HG03175 (cell line): ENCODE measurements around the gene PRR19.
"Not testable (repeated sequence)": the region's sequence is repeated elsewhere in the genome, so short reads cannot be mapped to it uniquely, and the experiment has no call there.

Experiments used
- ATAC-seq: cut with Tn5 transposase; IDR thresholded peaks from one replicate; pipeline ENCODE4 v1.9.1; 2021; ENCODE audit warnings: mild to moderate bottlenecking, moderate library complexity; ENCODE audit not compliant: unreplicated experiment

PRR19 gene

GRCh38 chr19:42301646-42302203, at the start of gene PRR19:
Gene PRR19 (plus strand): TSS chr19:42302132. CDS start chr19:42309585, 7,453 bp downstream.
- ATAC-seq = no peak

GRCh38 chr19:42252365-42253244, 49.3 kb upstream of the PRR19 start:
- ATAC-seq = no peak

GRCh38 chr19:42253245-42254088, 48.5 kb upstream of the PRR19 start:
- peak; percentile 23 for ATAC-seq

- ATAC-seq = peak; percentile 27
These were observed 47.7 kb upstream of the PRR19 start for GRCh38 chr19:42254089-42254849.

GRCh38 chr19:42254850-42255765, 46.8 kb upstream of the PRR19 start, which contains the start of gene ERF:
Gene ERF (minus strand): TSS chr19:42255128. CDS start chr19:42254999, 129 bp downstream.
- ATAC-seq = peak; percentile 54

- no peak for ATAC-seq
These were observed 45.9 kb upstream of the PRR19 start for GRCh38 chr19:42255766-42256745.

GRCh38 chr19:42257842-42258241, 44.1 kb upstream of the PRR19 start:
- ATAC-seq = not testable (repeated sequence)

GRCh38 chr19:42261763-42262162, 40.2 kb upstream of the PRR19 start:
- ATAC-seq = no peak

GRCh38 chr19:42266105-42266504, 35.8 kb upstream of the PRR19 start:
- ATAC-seq = not testable (repeated sequence)

GRCh38 chr19:42266928-42267603, 34.9 kb upstream of the PRR19 start:
- ATAC-seq = not testable (repeated sequence)

- no peak for ATAC-seq
These were observed 34.2 kb upstream of the PRR19 start for GRCh38 chr19:42267644-42268141.

GRCh38 chr19:42268142-42268703, 33.7 kb upstream of the PRR19 start:
- peak; percentile 59 for ATAC-seq

GRCh38 chr19:42268704-42269477, 33.0 kb upstream of the PRR19 start, which contains the start of gene CIC:
Gene CIC (plus strand): TSS chr19:42269252. CDS start chr19:42271784, 2,532 bp downstream.
- ATAC-seq = peak; percentile 86

GRCh38 chr19:42269478-42270345, 32.2 kb upstream of the PRR19 start:
- ATAC-seq = no peak

- ATAC-seq = no peak
These were observed 31.4 kb upstream of the PRR19 start for GRCh38 chr19:42270346-42271044.
